H1 (cell line): Measurements from ENCODE around the gene LAMA3. TPM values are rescaled to one million over a fixed set of nuclear protein-coding genes. Genes with fewer than 3 reads are reported as not detected.

Experiments
- HDAC2 ChIP-seq, 2 experiments: fragments of 300-600 bp in 1 of 2; sonication (generic) in 1 of 2; IDR thresholded peaks; 2 replicates each; pipeline ENCODE4 v1.6.1; 2011 to 2012; ENCODE audit warnings: low read depth in 2 of 2, low read length in 2 of 2, mild to moderate bottlenecking in 2 of 2, moderate library complexity in 2 of 2, borderline replicate concordance in 1 of 2, inconsistent platforms in 1 of 2
- KDM5A ChIP-seq: fragments of 200-600 bp; IDR thresholded peaks from 2 replicates; pipeline ENCODE4 v1.7.1; 2012; ENCODE audit warnings: mild to moderate bottlenecking, low read length, inconsistent platforms, mixed read lengths
- polyA plus RNA-seq, 7 experiments: library from polyadenylated mRNA; depleted of rRNA in 3 of 7; stranded (reverse) in 5 of 7; unstranded in 2 of 7; fragments of >200 nt in 5 of 7; fragments of 200-250 nt in 2 of 7; gene quantifications; 1 replicate in 5 of 7; 2 replicates in 1 of 7; 4 replicates in 1 of 7; pipeline versions ENCODE4 v1.2.1 to v1.2.3, GENCODE V29; 2011 to 2013; ENCODE audit warnings: missing spikeins in 2 of 7, mixed read lengths in 2 of 7
- total RNA-seq: library from RNA; stranded (reverse); fragmentation: NEBNext Ultra II Directional; extraction: Animal tissue kit (Norgen Biotek cat#: 25700); gene quantifications from 2 replicates; pipeline ENCODE4 v1.2.1, GENCODE V29; 2021

LAMA3 gene
- total and polyA plus RNA-seq, 2 of the 8 experiments (the other 6 are each of a cell fraction or from before 2014, with no cell fraction given): 0.76 to 5.0 TPM

- no peak for TF ChIP-seq KDM5A
- no peak for TF ChIP-seq HDAC2 (IDR thresholded peaks at IDR 0.05; ENCODE audit: borderline replicate concordance in 1 of 2, low read depth in 2 of 2, low read length in 2 of 2)
These were observed 14.0 kb upstream of the LAMA3 start (continued) for GRCh38 chr18:23675236-23675635.
